ENCODE results near the gene MGAT4B.

Gene MGAT4B

DNA sequence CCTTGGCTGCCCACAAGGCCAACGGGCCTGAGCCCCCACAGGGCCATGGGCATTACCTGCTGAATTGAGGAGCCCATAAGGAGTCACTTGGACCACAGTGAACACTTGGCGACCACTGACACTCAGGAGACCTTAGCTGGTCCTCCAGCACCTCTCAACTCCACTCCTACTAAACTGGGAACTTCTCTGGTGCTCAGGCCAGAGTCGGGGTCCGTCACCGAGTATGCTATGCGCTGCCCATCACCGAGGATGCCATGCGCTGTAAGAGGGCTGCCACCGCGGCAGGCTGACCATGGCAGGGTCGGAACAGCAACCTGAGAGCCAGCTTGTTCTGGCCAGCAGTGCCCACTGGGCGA is 13.4 kb upstream of the MGAT4B start:
- H3K36me3 ChIP-seq, result peaks cover 31% of the 10 kb centered on the region
- H3K4me1 ChIP-seq (ENCODE audit: control insufficient read depth in 1 of 2, insufficient read depth in 1 of 2, low read depth in 1 of 2, low read length in 1 of 2), result peaks cover 50 to 58% of the 10 kb centered on the region in 2 experiments
- peak overlapping the region; percentile 93 to 97 for H3K4me3 ChIP-seq (ENCODE audit: low read depth in 1 of 2, low read length in 1 of 2)
- H3K9me3 ChIP-seq, result no peaks in the 10 kb centered on the region
- H3K27ac ChIP-seq, result peak overlapping the region; percentile 100
- no peak for TF ChIP-seq CTCF (IDR thresholded peaks at IDR 0.05)
- H3K27me3 ChIP-seq, result peaks cover 16% of the 10 kb centered on the region

- H3K27ac ChIP-seq, result peak overlapping the region; percentile 100
- peak overlapping the region; percentile 93 to 97 for H3K4me3 ChIP-seq (ENCODE audit: low read depth in 1 of 2, low read length in 1 of 2)
- peaks cover 50 to 58% of the 10 kb centered on the region in 2 experiments for H3K4me1 ChIP-seq (ENCODE audit: control insufficient read depth in 1 of 2, insufficient read depth in 1 of 2, low read depth in 1 of 2, low read length in 1 of 2)
- no peaks in the 10 kb centered on the region for H3K9me3 ChIP-seq
- no peak for TF ChIP-seq CTCF (IDR thresholded peaks at IDR 0.05)
- peaks cover 31% of the 10 kb centered on the region for H3K36me3 ChIP-seq
- H3K27me3 ChIP-seq, result peaks cover 16% of the 10 kb centered on the region
Observed at GRCh38 chr5:179819296-179820126, 12.8 kb upstream of the MGAT4B start.

GRCh38 chr5:179818746-179819295 is 12.2 kb upstream of the MGAT4B start:
- peaks cover 16% of the 10 kb centered on the region for H3K27me3 ChIP-seq
- no peaks in the 10 kb centered on the region for H3K9me3 ChIP-seq
- H3K4me3 ChIP-seq (ENCODE audit: low read depth in 1 of 2, low read length in 1 of 2), result peak overlapping the region; percentile 93 to 97
- peaks cover 30% of the 10 kb centered on the region for H3K36me3 ChIP-seq
- TF ChIP-seq CTCF (IDR thresholded peaks at IDR 0.05), result peak; percentile 19
- peak overlapping the region; percentile 100 for H3K27ac ChIP-seq
- H3K4me1 ChIP-seq (ENCODE audit: control insufficient read depth in 1 of 2, insufficient read depth in 1 of 2, low read depth in 1 of 2, low read length in 1 of 2), result peaks cover 50 to 58% of the 10 kb centered on the region in 2 experiments

- H3K4me1 ChIP-seq (ENCODE audit: control insufficient read depth in 1 of 2, insufficient read depth in 1 of 2, low read depth in 1 of 2, low read length in 1 of 2), result peaks cover 50 to 58% of the 10 kb centered on the region in 2 experiments
Observed at GRCh38 chr5:179817890-179818745, 11.5 kb upstream of the MGAT4B start.

More at GRCh38 chr5:179817890-179818745, 11.5 kb upstream of the MGAT4B start:
- TF ChIP-seq CTCF (IDR thresholded peaks at IDR 0.05), result no peak
- Histone ChIP-seq H3K27me3 (peaks cover 16% of the 10 kb centered on the region), H3K4me3 (ENCODE audit: low read depth in 1 of 2, low read length in 1 of 2) (peak overlapping the region; percentile 93 to 97), H3K36me3 (peaks cover 25% of the 10 kb centered on the region), H3K27ac (peak overlapping the region; percentile 100), H3K9me3 (no peaks in the 10 kb centered on the region)
